Caco-2 (cell line): Measurements from ENCODE around the gene NOL12. TPM values are rescaled to one million over a fixed set of nuclear protein-coding genes. Genes with fewer than 3 reads are reported as not detected.

ENCODE experiments used
- BruUV-seq: library from RNA; stranded (reverse); fragments of 400-500 nt; replicated peaks from 2 replicates; lab custom pipeline; 2021; lab: Mats Ljungman, UMichigan
- CTCF ChIA-PET: fragments of 300-600 bp; sonication (Branson Sonifier 250); formaldehyde crosslinking; loops from one replicate; lab custom pipeline; 2022; ENCODE audit warnings: antibody characterized with exemption; lab: Charles Lee
- POLR2A ChIA-PET: fragments of 300-600 bp; sonication (Branson Sonifier 250); formaldehyde crosslinking; loops from one replicate; lab custom pipeline; 2022; ENCODE audit warnings: antibody characterized with exemption; lab: Charles Lee
- DNase-seq, 2 experiments: peaks; one replicate each; pipeline versions ENCODE4 v3.0.0 to v3.0.0-alpha.2; 2020 to 2022
- H3K27me3 ChIP-seq: replicated peaks from 2 replicates; pipeline ENCODE4 v1.6.0; 2011; ENCODE audit warnings: low read length; ENCODE audit not compliant: control insufficient read depth, insufficient read depth
- H3K36me3 ChIP-seq: 2 replicates; pipeline ENCODE4 v1.5.1; 2011; ENCODE audit warnings: low read length; ENCODE audit not compliant: control insufficient read depth, insufficient read depth
- H3K4me1 ChIP-seq: fragments of 250-450 bp; sonication (Bioruptor Pico); 2 replicates; pipeline ENCODE4 v1.5.1; 2020; ENCODE audit warnings: mild to moderate bottlenecking
- H3K4me3 ChIP-seq: 2 replicates; pipeline ENCODE4 v1.5.1; 2011; ENCODE audit warnings: low read depth, mild to moderate bottlenecking, control low read depth, low read length
- H3K9me3 ChIP-seq: fragments of 250-450 bp; sonication (Bioruptor Pico); 2 replicates; pipeline ENCODE4 v1.5.1; 2020; ENCODE audit warnings: mild to moderate bottlenecking, moderate library complexity
- H3K27ac Mint-ChIP-seq: one replicate; pipeline ENCODE4 v1.8.0; 2022; ENCODE audit warnings: mixed read lengths; ENCODE audit not compliant: unreplicated experiment
- H3K27me3 Mint-ChIP-seq: one replicate; pipeline ENCODE4 v1.8.0; 2022; ENCODE audit warnings: mixed read lengths; ENCODE audit not compliant: insufficient read depth, unreplicated experiment
- H3K36me3 Mint-ChIP-seq: one replicate; pipeline ENCODE4 v1.8.0; 2022; ENCODE audit warnings: mild to moderate bottlenecking, mixed read lengths; ENCODE audit not compliant: insufficient read depth, unreplicated experiment
- H3K4me1 Mint-ChIP-seq: one replicate; pipeline ENCODE4 v1.8.0; 2022; ENCODE audit warnings: low read depth, mixed read lengths; ENCODE audit not compliant: unreplicated experiment
- H3K4me3 Mint-ChIP-seq: one replicate; pipeline ENCODE4 v1.8.0; 2022; ENCODE audit warnings: mild to moderate bottlenecking, moderate library complexity, mixed read lengths; ENCODE audit not compliant: unreplicated experiment
- H3K9me3 Mint-ChIP-seq: one replicate; pipeline ENCODE4 v1.8.0; 2022; ENCODE audit warnings: mixed read lengths; ENCODE audit not compliant: unreplicated experiment
- CTCF ChIP-seq, 2 experiments: fragments of 200-600 bp in 1 of 2; IDR thresholded peaks; 1 replicate in 1 of 2; 2 replicates in 1 of 2; pipeline versions ENCODE4 v1.5.1 to v1.8.0; 2011 to 2022; ENCODE audit warnings: antibody characterized with exemption in 1 of 2, control low read depth in 1 of 2, inconsistent platforms in 1 of 2, low read depth in 1 of 2, low read length in 1 of 2, mild to moderate bottlenecking in 1 of 2, moderate library complexity in 1 of 2; ENCODE audit not compliant: insufficient read depth in 1 of 2, severe bottlenecking in 1 of 2, unreplicated experiment in 1 of 2
- intact Hi-C: fragments of 100-400 bp; cut with micrococcal nuclease; formaldehyde crosslinking; loops from one replicate; pipeline ENCODE4 v1.10.0; 2022; ENCODE audit not compliant: unreplicated experiment
- total RNA-seq: library from RNA; stranded (reverse); gene quantifications from 2 replicates; pipeline ENCODE4 v1.2.3, GENCODE V29; 2022

The NOL12 gene
- total RNA-seq, 1 experiment from 2014 or later, result 20.2 TPM

- BruUV-seq, result no TSS peak
- Mint-ChIP-seq H3K27me3 (no peaks in the 10 kb centered on the region), H3K4me3 (peak within 1 kb of the TSS; percentile 89), H3K9me3 (no peaks in the 10 kb centered on the region), H3K27ac (peak within 1 kb of the TSS; percentile 84), H3K4me1 (peaks cover 19% of the 10 kb centered on the region), H3K36me3 (peaks cover 20% of the 10 kb centered on the region)
- peak within 1 kb of the TSS; percentile 98 for H3K4me3 ChIP-seq
- ChIA-PET CTCF (interaction anchor here (0.5 to 3.9 kb wide), 20 partner anchors 9 to 678 kb away, joined by 3 to 66 read pairs (median 4); partner anchors contain the start of genes GGA1, NOL12 and TRIOBP), POLR2A (interaction anchor here (0.6 to 2.2 kb wide), 12 partner anchors 9 to 261 kb away, joined by 3 to 22 read pairs (median 4); partner anchors contain the start of genes GGA1, LGALS2 and NOL12)
- no peak for TF ChIP-seq CTCF (IDR thresholded peaks at IDR 0.05; ENCODE audit: insufficient read depth in 1 of 2, low read depth in 1 of 2, low read length in 1 of 2, severe bottlenecking in 1 of 2, unreplicated experiment in 1 of 2)
- H3K36me3 ChIP-seq, result no peaks in the 10 kb centered on the region; the same call in 1 of the 2 replicates
- no peaks in the 10 kb centered on the region for H3K27me3 ChIP-seq
- H3K9me3 ChIP-seq, result no peaks in the 10 kb centered on the region
- peaks cover 18% of the 10 kb centered on the region for H3K4me1 ChIP-seq
- DNase-seq, result peak; percentile 98 to 99
- intact Hi-C loops, result loop anchor here (1.0 to 5.0 kb wide), 3 partner anchors 15 to 134 kb away; no protein-coding TSS in a partner anchor
Measured at GRCh38 chr22:37658133-37659065, 27.7 kb upstream of the NOL12 start, which contains the start of gene PDXP. TSS of gene PDXP (plus strand) at chr22:37658723. CDS start at chr22:37658783, 60 bp downstream.

GRCh38 chr22:37659066-37659896 is 26.9 kb upstream of the NOL12 start:
- H3K4me1 Mint-ChIP-seq, result peaks cover 19% of the 10 kb centered on the region
- no peak for TF ChIP-seq CTCF (IDR thresholded peaks at IDR 0.05; ENCODE audit: insufficient read depth in 1 of 2, low read depth in 1 of 2, low read length in 1 of 2, severe bottlenecking in 1 of 2, unreplicated experiment in 1 of 2)
- H3K27me3 ChIP-seq, result no peaks in the 10 kb centered on the region
- ChIA-PET CTCF (interaction anchor here (1.3 to 3.9 kb wide), 4 partner anchors 16 to 52 kb away, joined by 6 to 66 read pairs (median 14); partner anchors contain the start of gene GGA1), POLR2A (interaction anchor here (0.6 to 2.2 kb wide), 4 partner anchors 16 to 146 kb away, joined by 3 to 22 read pairs (median 6); partner anchors contain the start of gene GGA1)
- H3K9me3 Mint-ChIP-seq, result no peaks in the 10 kb centered on the region
- peak in 1 of 2 experiments; percentile 62 for DNase-seq
- peak overlapping the region; percentile 29 for H3K27ac Mint-ChIP-seq
- peak overlapping the region; percentile 98 for H3K4me3 ChIP-seq
- peaks cover 18% of the 10 kb centered on the region for H3K4me1 ChIP-seq
- H3K27me3 Mint-ChIP-seq, result no peaks in the 10 kb centered on the region
- no peaks in the 10 kb centered on the region; the same call in 1 of the 2 replicates for H3K36me3 ChIP-seq
- H3K9me3 ChIP-seq, result no peaks in the 10 kb centered on the region
- BruUV-seq, result no TSS peak
- H3K4me3 Mint-ChIP-seq, result peak overlapping the region; percentile 89
- intact Hi-C loops, result loop anchor here (2.0 to 5.0 kb wide), 2 partner anchors 18 to 133 kb away; no protein-coding TSS in a partner anchor
- peaks cover 23% of the 10 kb centered on the region for H3K36me3 Mint-ChIP-seq
